ENCODE results near the gene FAM83B.

GRCh38 chr6:54805077-54805476, 41.5 kb upstream of the FAM83B start:
- TF ChIP-seq ZNF639 (tag by site-specific recombination; IDR thresholded peaks at IDR 0.05) = no peak
- no peak for TF ChIP-seq ZSCAN18 (tag by site-specific recombination; IDR thresholded peaks at IDR 0.05)
- TF ChIP-seq ZNF239 (tag by site-specific recombination; IDR thresholded peaks at IDR 0.05) = no peak
- TF ChIP-seq YY1 (tag by site-specific recombination; IDR thresholded peaks at IDR 0.05) = no peak

All from HEK293 (cell line).